GM12864 (cell line): ENCODE data around the gene PLEKHH1.
A peak's percentile ranks its signal among the peaks of the same experiment; 100 is the strongest.

Experiments
- DNase-seq: peaks from one replicate; pipeline ENCODE4 v3.0.0-alpha.2; 2011; ENCODE audit warnings: low read depth
- H3K4me3 ChIP-seq: 2 replicates; pipeline ENCODE4 v1.5.1; 2011; ENCODE audit warnings: mild to moderate bottlenecking, low read depth, low read length, control low read depth
- TF ChIP-seq, protein P1 (sequence below): IDR thresholded peaks from 2 replicates; pipeline ENCODE4 v1.5.1; 2011; ENCODE audit warnings: low read depth, mild to moderate bottlenecking, moderate library complexity, low read length, control low read depth, inconsistent platforms; ENCODE audit errors: missing control alignments

The PLEKHH1 gene

DNA sequence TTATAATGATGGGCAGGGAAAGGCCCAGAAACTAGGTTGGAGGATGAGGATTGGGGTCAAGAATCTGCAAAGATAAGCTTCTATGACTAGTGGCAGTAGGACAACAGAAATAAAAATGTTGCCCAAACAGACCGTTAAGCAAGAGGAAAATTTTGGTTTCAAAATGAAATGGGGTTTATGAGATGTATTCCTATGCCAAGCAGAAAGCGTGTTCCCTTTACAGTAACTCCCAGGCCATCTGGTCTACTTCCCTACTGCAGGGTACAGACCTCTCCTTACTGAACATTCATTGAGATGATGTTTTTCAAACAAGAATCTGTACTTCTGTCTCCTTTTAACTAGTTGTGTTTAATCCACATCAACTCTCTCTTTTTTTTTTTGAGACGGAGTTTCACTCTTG, 24.1 kb upstream of the PLEKHH1 start:
- no peak for DNase-seq
- H3K4me3 ChIP-seq, result no peak overlapping the region
- TF ChIP-seq, protein P1, sequence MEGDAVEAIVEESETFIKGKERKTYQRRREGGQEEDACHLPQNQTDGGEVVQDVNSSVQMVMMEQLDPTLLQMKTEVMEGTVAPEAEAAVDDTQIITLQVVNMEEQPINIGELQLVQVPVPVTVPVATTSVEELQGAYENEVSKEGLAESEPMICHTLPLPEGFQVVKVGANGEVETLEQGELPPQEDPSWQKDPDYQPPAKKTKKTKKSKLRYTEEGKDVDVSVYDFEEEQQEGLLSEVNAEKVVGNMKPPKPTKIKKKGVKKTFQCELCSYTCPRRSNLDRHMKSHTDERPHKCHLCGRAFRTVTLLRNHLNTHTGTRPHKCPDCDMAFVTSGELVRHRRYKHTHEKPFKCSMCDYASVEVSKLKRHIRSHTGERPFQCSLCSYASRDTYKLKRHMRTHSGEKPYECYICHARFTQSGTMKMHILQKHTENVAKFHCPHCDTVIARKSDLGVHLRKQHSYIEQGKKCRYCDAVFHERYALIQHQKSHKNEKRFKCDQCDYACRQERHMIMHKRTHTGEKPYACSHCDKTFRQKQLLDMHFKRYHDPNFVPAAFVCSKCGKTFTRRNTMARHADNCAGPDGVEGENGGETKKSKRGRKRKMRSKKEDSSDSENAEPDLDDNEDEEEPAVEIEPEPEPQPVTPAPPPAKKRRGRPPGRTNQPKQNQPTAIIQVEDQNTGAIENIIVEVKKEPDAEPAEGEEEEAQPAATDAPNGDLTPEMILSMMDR, result no peak

DNA sequence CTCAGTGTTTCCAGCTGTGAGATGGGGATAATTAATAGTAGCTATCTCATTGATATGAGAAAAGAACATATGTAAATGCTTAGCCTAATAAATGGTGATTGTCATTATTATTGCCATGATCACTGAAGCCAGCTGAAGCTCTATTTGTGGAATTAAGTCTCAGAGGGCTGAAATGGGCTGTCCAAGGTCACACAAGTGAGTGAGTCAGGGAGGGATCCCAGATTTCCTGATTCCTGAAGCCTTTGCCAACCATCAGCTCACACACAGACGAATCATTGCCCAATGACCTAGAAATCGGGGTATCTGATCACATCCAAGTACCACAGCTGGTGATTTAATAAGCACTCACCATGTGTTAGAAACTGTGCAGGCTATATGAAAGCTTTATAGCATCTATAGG, 23.0 kb upstream of the PLEKHH1 start:
- no peak overlapping the region for H3K4me3 ChIP-seq
- no peak for DNase-seq
- TF ChIP-seq, protein P1, result no peak

DNA sequence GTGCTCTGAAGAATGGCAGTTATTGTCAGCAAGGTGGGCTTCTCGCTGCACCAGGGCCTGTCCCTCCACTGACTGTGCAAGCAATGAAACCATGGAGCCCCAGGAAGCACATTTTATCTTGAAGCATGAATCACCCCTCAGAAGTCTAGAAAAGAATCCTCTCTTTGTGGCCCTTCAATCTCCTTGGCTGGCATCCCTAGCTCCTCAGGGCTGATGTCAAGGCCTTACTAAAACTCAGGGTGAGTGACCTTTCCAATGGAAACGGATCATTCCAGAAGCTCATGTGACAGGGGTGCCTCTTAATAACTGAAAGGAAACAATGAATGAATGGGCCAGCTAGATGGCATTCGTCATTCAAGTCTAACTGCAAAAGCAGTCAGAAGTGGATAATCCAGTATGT, 22.3 kb upstream of the PLEKHH1 start:
- no peak overlapping the region for H3K4me3 ChIP-seq
- DNase-seq, result no peak
- TF ChIP-seq, protein P1, result no peak

DNA sequence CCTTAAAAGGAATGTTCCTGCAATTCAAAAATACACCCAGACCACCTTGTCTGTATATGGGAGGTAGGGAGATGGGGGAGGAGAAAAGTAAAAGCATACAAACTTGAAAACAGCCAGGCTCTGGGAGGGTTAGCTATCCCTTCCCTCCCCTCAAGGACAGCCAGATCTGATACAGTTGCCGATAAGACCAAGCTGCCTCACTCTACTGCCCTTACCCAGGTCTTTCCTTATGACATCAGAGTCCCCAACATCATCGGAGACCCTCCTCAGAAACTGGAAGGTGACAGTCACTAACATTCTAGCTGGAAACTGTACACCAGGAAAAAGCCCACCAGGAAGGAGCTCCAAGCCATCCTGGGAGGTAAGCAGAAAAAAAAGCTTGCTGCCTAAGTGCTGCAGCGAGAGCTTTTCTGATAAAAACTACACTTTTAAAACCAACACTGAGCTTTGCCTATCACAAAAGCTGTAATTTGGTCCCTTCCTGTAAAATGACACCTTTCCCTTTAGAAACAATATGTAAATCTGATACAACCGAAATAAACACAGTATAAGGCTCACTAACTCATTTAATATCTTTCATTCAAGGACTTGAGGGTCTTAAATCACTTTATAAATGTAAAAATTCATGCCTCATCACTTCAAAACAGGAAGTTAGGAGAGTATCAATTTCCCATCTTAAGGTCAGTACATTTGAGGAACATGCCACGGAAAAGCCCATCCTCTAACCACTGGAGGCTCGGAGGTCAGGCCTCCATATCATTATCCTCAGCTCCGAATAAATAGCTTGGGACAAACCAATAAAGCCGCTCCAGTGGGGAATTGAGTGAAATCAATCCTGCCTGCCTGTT, 20.4 kb upstream of the PLEKHH1 start:
- TF ChIP-seq, protein P1, result no peak
- no peak for DNase-seq
- no peak overlapping the region for H3K4me3 ChIP-seq

- no peak for DNase-seq
- no peak overlapping the region for H3K4me3 ChIP-seq
- TF ChIP-seq, protein P1, result no peak
Observed at GRCh38 chr14:67513631-67514108, 19.4 kb upstream of the PLEKHH1 start.

GRCh38 chr14:67514203-67514607, 18.9 kb upstream of the PLEKHH1 start:
- no peak for DNase-seq
- TF ChIP-seq, protein P1, result no peak
- H3K4me3 ChIP-seq, result peak overlapping the region; percentile 69
